H9 (cell line): ENCODE measurements around the gene C5orf22. TPM values are rescaled to one million over a fixed set of nuclear protein-coding genes. Genes with fewer than 3 reads are reported as not detected.

Experiments used
- DNase-seq: peaks from one replicate; pipeline ENCODE4 v3.0.0-alpha.2; 2017
- H2AFZ ChIP-seq: one replicate; pipeline ENCODE4 v1.6.1; 2013; ENCODE audit warnings: mild to moderate bottlenecking, low read length, control low read depth, moderate library complexity
- H2AK5ac ChIP-seq: 2 replicates; pipeline ENCODE4 v1.6.1; 2013; ENCODE audit warnings: low read length, control low read depth, mixed read lengths; ENCODE audit not compliant: insufficient read length
- H2BK120ac ChIP-seq: one replicate; pipeline ENCODE4 v1.6.1; 2013; ENCODE audit warnings: low read depth, mild to moderate bottlenecking, low read length, control low read depth, inconsistent platforms; ENCODE audit not compliant: poor library complexity, severe bottlenecking
- H2BK12ac ChIP-seq: 2 replicates; pipeline ENCODE4 v1.6.1; 2013; ENCODE audit warnings: low read length, control low read depth, mixed read lengths, low read depth; ENCODE audit not compliant: insufficient read length
- H2BK15ac ChIP-seq: 2 replicates; pipeline ENCODE4 v1.6.1; 2013; ENCODE audit warnings: low read depth, low read length, control low read depth
- H2BK20ac ChIP-seq: one replicate; pipeline ENCODE4 v1.6.1; 2013; ENCODE audit warnings: low read depth, mild to moderate bottlenecking, low read length, control low read depth, inconsistent platforms; ENCODE audit not compliant: poor library complexity, severe bottlenecking
- H2BK5ac ChIP-seq: 2 replicates; pipeline ENCODE4 v1.6.1; 2013; ENCODE audit warnings: low read length, control low read depth, mixed read lengths; ENCODE audit not compliant: insufficient read length
- H3K14ac ChIP-seq: 2 replicates; pipeline ENCODE4 v1.6.1; 2013; ENCODE audit warnings: low read length, control low read depth; ENCODE audit not compliant: insufficient read depth
- H3K18ac ChIP-seq: 2 replicates; pipeline ENCODE4 v1.6.1; 2013; ENCODE audit warnings: low read depth, mild to moderate bottlenecking, mixed read lengths, low read length, control low read depth; ENCODE audit not compliant: insufficient read length
- H3K23ac ChIP-seq: 2 replicates; pipeline ENCODE4 v1.6.1; 2013; ENCODE audit warnings: low read length, control low read depth, mixed read lengths, low read depth; ENCODE audit not compliant: insufficient read length
- H3K23me2 ChIP-seq: 2 replicates; pipeline ENCODE4 v1.6.1; 2013; ENCODE audit warnings: low read depth, mild to moderate bottlenecking, mixed read lengths, low read length, control low read depth; ENCODE audit not compliant: insufficient read length, poor library complexity, severe bottlenecking
- H3K27ac ChIP-seq: 2 replicates; pipeline ENCODE4 v1.5.1; 2013; ENCODE audit warnings: low read length, control low read depth, mixed read lengths, low read depth; ENCODE audit not compliant: insufficient read length
- H3K27me3 ChIP-seq: 2 replicates; pipeline ENCODE4 v1.6.1; 2013; ENCODE audit warnings: low read length, control low read depth, inconsistent platforms; ENCODE audit not compliant: insufficient read depth
- H3K4ac ChIP-seq: 2 replicates; pipeline ENCODE4 v1.6.1; 2013; ENCODE audit warnings: low read depth, mild to moderate bottlenecking, control low read depth, inconsistent platforms, low read length, moderate library complexity
- H3K4me1 ChIP-seq: 2 replicates; pipeline ENCODE4 v1.6.1; 2013; ENCODE audit warnings: low read length, control low read depth, inconsistent platforms; ENCODE audit not compliant: insufficient read depth
- H3K4me2 ChIP-seq: 2 replicates; pipeline ENCODE4 v1.6.1; 2013; ENCODE audit warnings: low read length, control low read depth, mixed read lengths; ENCODE audit not compliant: insufficient read length, insufficient read depth
- H3K56ac ChIP-seq: 2 replicates; pipeline ENCODE4 v1.6.1; 2013; ENCODE audit warnings: low read depth, mild to moderate bottlenecking, mixed read lengths, low read length, control low read depth; ENCODE audit not compliant: insufficient read length
- H3K79me1 ChIP-seq: 2 replicates; pipeline ENCODE4 v1.6.1; 2013; ENCODE audit warnings: low read depth, mild to moderate bottlenecking, moderate library complexity, low read length, control low read depth, inconsistent platforms; ENCODE audit not compliant: insufficient read depth, poor library complexity, severe bottlenecking
- H3K79me2 ChIP-seq: 2 replicates; pipeline ENCODE4 v1.6.1; 2013; ENCODE audit warnings: low read length, control low read depth, inconsistent platforms; ENCODE audit not compliant: insufficient read depth
- H3K9ac ChIP-seq: 2 replicates; pipeline ENCODE4 v1.6.1; 2013; ENCODE audit warnings: low read length, control low read depth, mixed read lengths; ENCODE audit not compliant: insufficient read length; ENCODE audit errors: extremely low read depth
- H3K9me3 ChIP-seq: one replicate; pipeline ENCODE4 v1.6.1; 2013; ENCODE audit warnings: low read depth, low read length, inconsistent platforms; ENCODE audit not compliant: control insufficient read depth
- H3T11ph ChIP-seq: one replicate; pipeline ENCODE4 v1.6.1; 2013; ENCODE audit warnings: mild to moderate bottlenecking, low read length, control low read depth, inconsistent platforms
- H4K20me1 ChIP-seq: one replicate; pipeline ENCODE4 v1.6.1; 2013; ENCODE audit not compliant: control insufficient read depth, insufficient read length, insufficient read depth
- H4K5ac ChIP-seq: 2 replicates; pipeline ENCODE4 v1.6.1; 2013; ENCODE audit warnings: low read depth, mild to moderate bottlenecking, mixed read lengths, low read length, control low read depth; ENCODE audit not compliant: insufficient read length
- H4K8ac ChIP-seq: replicated peaks from 2 replicates; pipeline ENCODE4 v1.6.1; 2013; ENCODE audit warnings: low read length, control low read depth, mixed read lengths, low read depth; ENCODE audit not compliant: insufficient read length
- H4K91ac ChIP-seq: 2 replicates; pipeline ENCODE4 v1.6.1; 2013; ENCODE audit warnings: low read depth, mild to moderate bottlenecking, moderate library complexity, mixed read lengths, low read length, control low read depth; ENCODE audit not compliant: insufficient read length
- H3K27ac Mint-ChIP-seq, 3 experiments: 2 replicates in 2 of 3; 3 replicates in 1 of 3; pipeline ENCODE4 v1.8.0; 2020 to 2021; ENCODE audit warnings: mixed read lengths in 3 of 3, mild to moderate bottlenecking in 1 of 3, moderate library complexity in 1 of 3
- H3K27me3 Mint-ChIP-seq: 2 replicates; pipeline ENCODE4 v1.8.0; 2021; ENCODE audit warnings: low read depth, mild to moderate bottlenecking, moderate library complexity, mixed read lengths
- H3K36me3 Mint-ChIP-seq, 3 experiments: 2 replicates in 2 of 3; 3 replicates in 1 of 3; pipeline ENCODE4 v1.8.0; 2020 to 2021; ENCODE audit warnings: low read depth in 3 of 3, mixed read lengths in 3 of 3; ENCODE audit not compliant: insufficient read depth in 1 of 3
- H3K4me1 Mint-ChIP-seq, 2 experiments: 2 replicates each; pipeline ENCODE4 v1.8.0; 2020; ENCODE audit warnings: mixed read lengths in 2 of 2
- H3K4me3 Mint-ChIP-seq, 2 experiments: 2 replicates in 1 of 2; 3 replicates in 1 of 2; pipeline ENCODE4 v1.8.0; 2020 to 2021; ENCODE audit warnings: mild to moderate bottlenecking in 2 of 2, mixed read lengths in 2 of 2, moderate library complexity in 1 of 2
- H3K9me3 Mint-ChIP-seq, 2 experiments: 2 replicates in 1 of 2; 3 replicates in 1 of 2; pipeline ENCODE4 v1.8.0; 2020; ENCODE audit warnings: mild to moderate bottlenecking in 2 of 2, mixed read lengths in 2 of 2, moderate library complexity in 1 of 2
- CTCF ChIP-seq: fragments of 200-600 bp; sonication (generic); conservative IDR thresholded peaks from 3 replicates; pipeline ENCODE4 v1.8.0; 2021; ENCODE audit warnings: antibody characterized with exemption, mild to moderate bottlenecking
- WGBS: extraction: QIAGEN DNeasy Blood & Tissue Kit; methylation state at CpG from one replicate; pipeline ENCODE4 v1.1.7; 2013; ENCODE audit warnings: missing lambda C conversion rate, low lambda C conversion rate, mixed read lengths; ENCODE audit not compliant: insufficient read length; ENCODE audit errors: extremely low coverage; 5-methylcytosine and 5-hydroxymethylcytosine counted together
- total RNA-seq: library from RNA; stranded (reverse); gene quantifications from 2 replicates; pipeline ENCODE4 v1.2.1, GENCODE V29; 2021

Gene C5orf22
- total RNA-seq, 1 experiment from 2014 or later: 34.0 TPM

GRCh38 chr5:31496301-31496700 is 35.8 kb upstream of the C5orf22 start:
- Histone ChIP-seq H3K9me3 (no peaks in the 10 kb centered on the region), H3K4ac (no peak overlapping the region), H3K23me2 (no peaks in the 10 kb centered on the region), H4K8ac (no peak overlapping the region), H2BK12ac (no peak overlapping the region), H2BK120ac (no peak overlapping the region), H2AK5ac (no peak overlapping the region), H3T11ph (no peak overlapping the region), H3K4me2 (no peak overlapping the region), H3K79me1 (no peaks in the 10 kb centered on the region), H3K27me3 (no peaks in the 10 kb centered on the region; the same call in 1 of the 2 replicates), H3K14ac (no peak overlapping the region), H4K20me1 (no peaks in the 10 kb centered on the region), H4K5ac (no peak overlapping the region), H3K4me1 (peaks cover 11% of the 10 kb centered on the region), H2BK5ac (no peak overlapping the region), H2AFZ (no peak overlapping the region), H3K23ac (no peak overlapping the region), H2BK20ac (no peak overlapping the region), H3K27ac (no peak overlapping the region), H3K56ac (no peak overlapping the region), H3K18ac (no peak overlapping the region), H4K91ac (no peak overlapping the region), H3K9ac (no peak overlapping the region), H3K79me2 (no peaks in the 10 kb centered on the region), H2BK15ac (no peak overlapping the region)
- no peak for TF ChIP-seq CTCF
- Mint-ChIP-seq H3K4me1 (peaks cover 6 to 11% of the 10 kb centered on the region in 2 experiments), H3K9me3 (no peaks in the 10 kb centered on the region), H3K27me3 (no peaks in the 10 kb centered on the region), H3K4me3 (no peak overlapping the region), H3K27ac (peak overlapping the region in 1 of 3 experiments; percentile 27; a peak in 2 of 7 replicates), H3K36me3 (peaks cover 17 to 90% (median 72%) of the 10 kb centered on the region in 3 experiments; a peak in 6 of 7 replicates)
- WGBS: no CpG with 5 or more reads among the region's 2 CpGs
- DNase-seq: no peak
